HG02884 (cell line): ENCODE measurements around the gene GNAL.
A peak's percentile ranks its signal among the peaks of the same experiment; 100 is the strongest.
"Not testable (repeated sequence)": the region's sequence is repeated elsewhere in the genome, so short reads cannot be mapped to it uniquely, and the experiment has no call there.

Source experiments
- ATAC-seq: cut with Tn5 transposase; IDR thresholded peaks from one replicate; pipeline ENCODE4 v1.9.1; 2021; ENCODE audit warnings: mild to moderate bottlenecking, moderate library complexity; ENCODE audit not compliant: unreplicated experiment

Gene GNAL

GRCh38 chr18:11901826-11902438 is 212.9 kb downstream of the GNAL start:
- no peak for ATAC-seq

GRCh38 chr18:11902522-11903292 is 213.6 kb downstream of the GNAL start:
- ATAC-seq: no peak

GRCh38 chr18:11905613-11906012 is 216.5 kb downstream of the GNAL start:
- ATAC-seq: no peak

GRCh38 chr18:11906176-11906575 is 217.1 kb downstream of the GNAL start:
- ATAC-seq: no peak

- no peak for ATAC-seq
Measured at GRCh38 chr18:11906926-11907874, 218.1 kb downstream of the GNAL start.

- ATAC-seq: peak; percentile 72
Measured at GRCh38 chr18:11908182-11909060, 219.4 kb downstream of the GNAL start, which contains the start of gene MPPE1. Gene MPPE1 (minus strand): TSS chr18:11908317. CDS start chr18:11897264, 11,053 bp downstream.

GRCh38 chr18:11909061-11909455 is 220.0 kb downstream of the GNAL start:
- no peak for ATAC-seq

- no peak for ATAC-seq
Measured at GRCh38 chr18:11909591-11910026, 220.5 kb downstream of the GNAL start.

- ATAC-seq: not testable (repeated sequence)
Measured at GRCh38 chr18:11916880-11917279, 227.8 kb downstream of the GNAL start.

GRCh38 chr18:11919522-11919921 is 230.5 kb downstream of the GNAL start:
- ATAC-seq: not testable (repeated sequence)

- ATAC-seq: no peak
Measured at GRCh38 chr18:11923450-11923849, 234.4 kb downstream of the GNAL start.

GRCh38 chr18:11925800-11926481 is 236.9 kb downstream of the GNAL start:
- ATAC-seq: no peak

- ATAC-seq: no peak
Measured at GRCh38 chr18:11927497-11927896, 238.4 kb downstream of the GNAL start.

- no peak for ATAC-seq
Measured at GRCh38 chr18:11932393-11932792, 243.3 kb downstream of the GNAL start.
